ENCODE results near the gene TUBGCP3. TPM values are rescaled to one million over a fixed set of nuclear protein-coding genes. Genes with fewer than 3 reads are reported as not detected.
"Not testable (repeated sequence)": the region's sequence is repeated elsewhere in the genome, so short reads cannot be mapped to it uniquely, and the experiment has no call there.

TUBGCP3 gene
- total RNA-seq, 4 donors from 2014 or later = 21.9 to 60.9 (median 32.0) TPM

DNA sequence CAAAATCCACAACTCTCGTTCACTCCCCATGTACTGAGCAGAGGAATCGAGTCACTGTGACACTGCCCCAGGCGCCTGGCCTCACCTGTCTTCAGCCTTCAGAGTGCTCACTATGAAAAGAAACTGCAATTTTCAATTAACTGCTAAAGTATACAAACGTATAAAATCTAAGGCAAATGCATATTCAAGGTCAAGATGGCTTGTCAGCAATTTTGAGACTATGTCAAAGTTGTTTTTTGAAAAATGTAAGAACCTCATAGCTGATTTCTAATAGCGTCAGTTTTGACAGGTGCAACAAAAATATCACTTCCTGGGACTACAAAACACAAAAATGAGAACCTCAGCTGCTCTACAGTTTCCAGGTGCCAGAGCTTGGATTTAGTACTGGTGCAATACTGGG is 31.4 kb downstream of the TUBGCP3 start:
- Histone ChIP-seq H3K4me1 (no peaks in the 10 kb centered on the region), H3K9me3 (no peaks in the 10 kb centered on the region), H3K36me3 (peaks cover 72% of the 10 kb centered on the region), H3K4me3 (no peak overlapping the region), H3K27me3 (no peaks in the 10 kb centered on the region), H3K27ac (no peak overlapping the region)
- TF ChIP-seq EP300 (IDR thresholded peaks at IDR 0.05) = no peak
- TF ChIP-seq, protein P1, sequence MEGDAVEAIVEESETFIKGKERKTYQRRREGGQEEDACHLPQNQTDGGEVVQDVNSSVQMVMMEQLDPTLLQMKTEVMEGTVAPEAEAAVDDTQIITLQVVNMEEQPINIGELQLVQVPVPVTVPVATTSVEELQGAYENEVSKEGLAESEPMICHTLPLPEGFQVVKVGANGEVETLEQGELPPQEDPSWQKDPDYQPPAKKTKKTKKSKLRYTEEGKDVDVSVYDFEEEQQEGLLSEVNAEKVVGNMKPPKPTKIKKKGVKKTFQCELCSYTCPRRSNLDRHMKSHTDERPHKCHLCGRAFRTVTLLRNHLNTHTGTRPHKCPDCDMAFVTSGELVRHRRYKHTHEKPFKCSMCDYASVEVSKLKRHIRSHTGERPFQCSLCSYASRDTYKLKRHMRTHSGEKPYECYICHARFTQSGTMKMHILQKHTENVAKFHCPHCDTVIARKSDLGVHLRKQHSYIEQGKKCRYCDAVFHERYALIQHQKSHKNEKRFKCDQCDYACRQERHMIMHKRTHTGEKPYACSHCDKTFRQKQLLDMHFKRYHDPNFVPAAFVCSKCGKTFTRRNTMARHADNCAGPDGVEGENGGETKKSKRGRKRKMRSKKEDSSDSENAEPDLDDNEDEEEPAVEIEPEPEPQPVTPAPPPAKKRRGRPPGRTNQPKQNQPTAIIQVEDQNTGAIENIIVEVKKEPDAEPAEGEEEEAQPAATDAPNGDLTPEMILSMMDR (IDR thresholded peaks at IDR 0.05) = no peak
- TF ChIP-seq POLR2A (IDR thresholded peaks at IDR 0.05) = no peak
- no peak for TF ChIP-seq POLR2AphosphoS5 (IDR thresholded peaks at IDR 0.05)
- 96% methylated on average over 5 of the region's 5 CpGs for WGBS
- DNase-seq (ENCODE audit: low spot score in 2 of 2) = no peak

DNA sequence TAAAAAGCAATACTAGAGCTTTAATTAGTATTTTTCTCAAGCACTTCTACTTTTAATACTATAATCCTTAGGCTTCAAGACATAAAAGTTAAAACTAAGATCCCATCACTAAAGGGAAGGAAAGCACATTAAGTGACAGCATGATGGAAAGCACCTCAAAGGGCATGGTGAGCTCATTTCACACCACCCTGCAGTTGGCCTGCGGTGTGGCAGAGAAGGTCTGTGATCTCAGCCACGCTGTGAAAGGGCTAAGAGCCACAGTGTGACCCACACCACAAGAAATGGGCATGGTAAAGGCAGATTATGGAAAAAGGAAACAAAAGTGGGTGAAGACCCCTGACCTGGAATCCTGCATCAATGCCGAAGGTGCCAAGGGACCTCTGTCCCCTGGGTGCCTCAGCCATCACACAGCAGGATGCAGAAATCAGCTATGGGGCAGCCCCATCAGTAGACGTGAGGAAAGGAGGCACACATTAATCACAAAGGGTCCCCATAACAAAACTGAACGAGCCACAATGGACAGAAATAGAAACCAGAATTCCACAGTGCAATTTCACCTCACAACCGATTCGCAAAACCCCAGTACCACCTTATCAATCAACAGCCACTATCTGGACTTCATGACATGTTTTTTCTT is 33.6 kb downstream of the TUBGCP3 start:
- DNase-seq (ENCODE audit: low spot score in 2 of 2) = no peak
- TF ChIP-seq, protein P1 (IDR thresholded peaks at IDR 0.05) = no peak
- no peak for TF ChIP-seq POLR2AphosphoS5 (IDR thresholded peaks at IDR 0.05)
- no peak for TF ChIP-seq EP300 (IDR thresholded peaks at IDR 0.05)
- TF ChIP-seq POLR2A (IDR thresholded peaks at IDR 0.05) = no peak
- H3K4me1 ChIP-seq = no peaks in the 10 kb centered on the region
- H3K27me3 ChIP-seq = no peaks in the 10 kb centered on the region
- WGBS = 95% methylated on average over 7 of the region's 7 CpGs
- H3K36me3 ChIP-seq = peaks cover 81% of the 10 kb centered on the region
- no peaks in the 10 kb centered on the region for H3K9me3 ChIP-seq
- H3K4me3 ChIP-seq = no peak overlapping the region
- H3K27ac ChIP-seq = no peak overlapping the region

DNA sequence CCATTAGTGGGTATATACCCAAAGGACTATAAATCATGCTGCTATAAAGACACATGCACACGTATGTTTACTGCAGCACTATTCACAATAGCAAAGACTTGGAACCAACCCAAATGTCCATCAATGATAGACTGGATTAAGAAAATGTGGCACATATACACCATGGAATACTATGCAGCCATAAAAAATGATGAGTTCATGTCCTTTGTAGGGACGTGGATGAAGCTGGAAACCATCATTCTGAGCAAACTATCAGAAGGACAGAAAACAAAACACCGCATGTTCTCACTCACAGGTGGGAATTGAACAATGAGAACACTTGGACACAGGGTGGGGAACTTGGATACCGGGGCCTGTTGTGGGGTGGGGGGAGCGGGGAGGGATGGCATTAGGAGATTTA is 39.0 kb downstream of the TUBGCP3 start:
- H3K36me3 ChIP-seq = peaks cover 79% of the 10 kb centered on the region
- WGBS = 97% methylated on average over 5 of the region's 5 CpGs
- not testable (repeated sequence) for H3K4me1 ChIP-seq; H3K9me3 ChIP-seq; DNase-seq (ENCODE audit: low spot score in 2 of 2); H3K27me3 ChIP-seq; H3K4me3 ChIP-seq; H3K27ac ChIP-seq

DNA sequence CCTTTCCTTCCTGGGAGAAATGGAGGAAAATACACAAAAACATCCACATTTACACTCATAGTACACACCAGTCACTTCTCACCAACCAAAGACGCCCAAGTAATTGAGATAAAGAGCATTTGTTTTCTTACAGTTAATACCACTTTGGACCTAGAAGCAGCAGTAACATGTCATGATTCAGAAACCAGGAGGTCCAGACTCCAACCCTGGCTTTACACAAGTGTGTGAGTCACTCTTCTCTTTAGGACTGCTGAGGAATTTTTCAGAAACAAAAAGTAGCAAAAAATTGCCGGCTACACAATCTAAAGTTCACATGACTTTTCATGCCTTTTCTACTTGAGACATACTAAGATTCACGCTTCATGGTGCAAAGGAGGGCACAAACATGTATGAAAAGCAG is 42.1 kb downstream of the TUBGCP3 start:
- TF ChIP-seq, protein P1 (IDR thresholded peaks at IDR 0.05) = no peak
- TF ChIP-seq EP300 (IDR thresholded peaks at IDR 0.05) (no peak), POLR2A (IDR thresholded peaks at IDR 0.05) (no peak), POLR2AphosphoS5 (IDR thresholded peaks at IDR 0.05) (no peak)
- Histone ChIP-seq H3K9me3 (no peaks in the 10 kb centered on the region), H3K36me3 (peaks cover 52% of the 10 kb centered on the region), H3K4me1 (no peaks in the 10 kb centered on the region), H3K27ac (no peak overlapping the region), H3K27me3 (no peaks in the 10 kb centered on the region), H3K4me3 (no peak overlapping the region)
- no peak for DNase-seq (ENCODE audit: low spot score in 2 of 2)
- 93% methylated on average over 3 of the region's 3 CpGs for WGBS

DNA sequence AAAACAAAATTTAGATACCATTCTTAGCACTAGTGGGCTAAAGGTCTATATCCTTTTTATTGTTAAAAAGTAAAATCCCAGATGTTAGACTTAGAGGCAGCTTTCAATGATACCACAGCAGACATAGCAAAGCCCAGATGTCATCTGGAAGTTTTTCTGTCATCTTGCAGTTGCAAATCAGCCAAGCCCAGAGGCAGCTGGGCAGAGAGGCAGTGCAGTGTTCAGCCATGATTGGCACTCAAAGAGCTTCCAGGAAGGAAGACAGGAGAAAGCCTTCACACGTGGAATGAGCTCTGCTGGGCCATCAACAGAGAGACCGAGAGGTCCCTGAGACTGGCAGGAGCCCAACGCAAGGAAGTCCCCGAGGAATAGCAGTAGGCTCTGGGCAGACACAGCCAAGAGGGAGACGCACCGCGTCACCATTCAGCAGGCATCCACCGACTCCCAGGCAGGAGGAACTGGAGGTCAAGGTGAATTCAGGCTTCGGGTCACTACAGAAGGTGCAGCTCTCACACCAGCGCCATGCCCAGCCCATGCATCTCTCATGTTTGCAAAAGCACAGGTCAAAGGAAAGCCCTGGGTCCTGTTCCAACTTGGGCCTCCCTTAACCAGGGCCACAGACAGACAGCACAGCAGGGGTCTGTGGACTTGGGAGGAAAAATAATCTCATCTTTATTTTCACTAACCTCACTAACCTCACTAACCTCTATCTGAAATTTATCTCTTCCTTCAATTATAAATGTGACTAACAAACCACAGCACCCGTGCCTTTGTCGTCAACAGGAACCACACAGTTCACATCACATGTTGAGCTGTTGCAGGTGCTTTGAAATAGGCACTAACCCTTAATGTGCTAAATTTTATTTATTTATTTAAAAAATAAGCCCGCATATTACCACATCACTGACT is 54.9 kb downstream of the TUBGCP3 start:
- no peak for DNase-seq (ENCODE audit: low spot score in 2 of 2)
- Histone ChIP-seq H3K27ac (no peak overlapping the region), H3K9me3 (no peaks in the 10 kb centered on the region), H3K27me3 (no peaks in the 10 kb centered on the region), H3K4me1 (no peaks in the 10 kb centered on the region), H3K36me3 (peaks cover 8% of the 10 kb centered on the region), H3K4me3 (no peak overlapping the region)
- WGBS = 79% methylated on average over 13 of the region's 13 CpGs
- TF ChIP-seq EP300 (IDR thresholded peaks at IDR 0.05) (no peak), POLR2A (IDR thresholded peaks at IDR 0.05) (no peak), POLR2AphosphoS5 (IDR thresholded peaks at IDR 0.05) (no peak)

DNA sequence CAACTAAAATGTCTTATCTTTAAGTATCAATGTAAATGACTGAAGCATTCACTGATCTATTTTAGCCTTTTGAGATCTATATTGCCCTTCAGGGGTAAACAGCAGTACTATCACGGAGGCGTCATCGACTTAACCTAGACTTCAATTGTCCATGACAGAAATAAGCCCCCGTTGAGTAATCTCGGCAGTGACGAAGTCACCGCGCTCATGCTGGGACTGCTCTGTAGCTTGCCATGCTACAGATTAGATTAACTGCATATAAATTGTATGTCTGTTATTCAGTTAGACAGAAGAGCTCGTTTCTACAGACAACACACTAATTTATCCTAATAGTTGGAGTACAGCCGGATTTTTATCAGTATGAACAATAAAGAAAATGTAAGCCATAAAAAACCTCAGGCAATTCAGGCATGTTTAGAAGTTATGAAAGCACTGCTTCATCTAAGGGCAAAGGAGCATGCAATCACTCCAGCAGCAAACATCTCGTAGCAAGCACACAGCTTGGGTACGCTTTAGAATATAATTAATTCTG is 56.6 kb downstream of the TUBGCP3 start:
- peaks cover 4% of the 10 kb centered on the region for H3K36me3 ChIP-seq
- no peak for DNase-seq (ENCODE audit: low spot score in 2 of 2)
- H3K4me1 ChIP-seq = no peaks in the 10 kb centered on the region
- H3K27me3 ChIP-seq = no peaks in the 10 kb centered on the region
- no peak overlapping the region for H3K27ac ChIP-seq
- no peak overlapping the region for H3K4me3 ChIP-seq
- no peak for TF ChIP-seq POLR2A (IDR thresholded peaks at IDR 0.05)
- TF ChIP-seq POLR2AphosphoS5 (IDR thresholded peaks at IDR 0.05) = no peak
- TF ChIP-seq, protein P1 (IDR thresholded peaks at IDR 0.05) = no peak
- no peak for TF ChIP-seq EP300 (IDR thresholded peaks at IDR 0.05)
- WGBS = 86% methylated on average over 12 of the region's 12 CpGs
- no peaks in the 10 kb centered on the region for H3K9me3 ChIP-seq
